Measurements from ENCODE around the gene ST7.

GRCh38 chr7:117098457-117098856 lies 145.2 kb downstream of the ST7 start:
- TF ChIP-seq CTCF (conservative IDR thresholded peaks at IDR 0.05; ENCODE audit: low read length), result no peak
- no peak for TF ChIP-seq EZH2phosphoT487 (IDR thresholded peaks at IDR 0.05; ENCODE audit: borderline replicate concordance, low read depth, low read length)

Measured in OCI-LY7 (cell line).